Liver (tissue), 9 donors: ENCODE results near the gene CDK10. TPM values are rescaled to one million over a fixed set of nuclear protein-coding genes. Genes with fewer than 3 reads are reported as not detected.
"Not testable (repeated sequence)": the region's sequence is repeated elsewhere in the genome, so short reads cannot be mapped to it uniquely, and the experiment has no call there.

ENCODE experiments used
- DNase-seq: peaks from one replicate; pipeline ENCODE4 v3.0.0-alpha.2; 2017; ENCODE audit warnings: low spot score
- H3K27ac ChIP-seq, 2 donors: one replicate each; pipeline ENCODE4 v1.7.0; 2013; ENCODE audit warnings: inconsistent platforms in 2 of 2, low read length in 2 of 2, control low read depth in 1 of 2, low read depth in 1 of 2, mild to moderate bottlenecking in 1 of 2
- H3K27me3 ChIP-seq, 4 donors: one replicate each; pipeline versions ENCODE4 v1.6.1 to v1.7.0; 2013; ENCODE audit warnings: low read length in 3 of 4, inconsistent platforms in 1 of 4, mild to moderate bottlenecking in 1 of 4, moderate library complexity in 1 of 4; ENCODE audit not compliant: control insufficient read depth in 4 of 4, insufficient read depth in 4 of 4
- H3K36me3 ChIP-seq, 4 donors: one replicate each; pipeline versions ENCODE4 v1.6.1 to v1.7.0; 2013; ENCODE audit warnings: low read length in 3 of 4, mild to moderate bottlenecking in 3 of 4, low read depth in 1 of 4, moderate library complexity in 1 of 4; ENCODE audit not compliant: control insufficient read depth in 4 of 4, insufficient read depth in 3 of 4
- H3K4me1 ChIP-seq, 4 donors: one replicate each; pipeline versions ENCODE4 v1.6.1 to v1.7.0; 2013; ENCODE audit warnings: low read length in 3 of 4, mild to moderate bottlenecking in 3 of 4, moderate library complexity in 1 of 4; ENCODE audit not compliant: control insufficient read depth in 4 of 4, insufficient read depth in 4 of 4
- H3K4me3 ChIP-seq, 3 donors: one replicate each; pipeline versions ENCODE4 v1.6.1 to v1.7.0; 2013; ENCODE audit warnings: low read length in 3 of 3, control low read depth in 1 of 3, low read depth in 1 of 3, mild to moderate bottlenecking in 1 of 3
- H3K9ac ChIP-seq, 2 donors: one replicate each; pipeline ENCODE4 v1.7.0; 2013; ENCODE audit warnings: low read length in 2 of 2, mild to moderate bottlenecking in 2 of 2, moderate library complexity in 2 of 2, control low read depth in 1 of 2, low read depth in 1 of 2
- H3K9me3 ChIP-seq, 4 donors: one replicate each; pipeline versions ENCODE4 v1.6.1 to v1.7.0; 2013; ENCODE audit warnings: low read length in 3 of 4; ENCODE audit not compliant: control insufficient read depth in 4 of 4
- ATF3 ChIP-seq: IDR thresholded peaks from 2 replicates; pipeline ENCODE4 v1.6.1; 2016; ENCODE audit warnings: antibody characterized with exemption
- CTCF ChIP-seq: fragments of 150-350 bp; IDR thresholded peaks from 2 replicates; pipeline ENCODE4 v1.5.1; 2017; ENCODE audit warnings: improper control_type of control experiment, low read depth, low read length; ENCODE audit not compliant: missing input control
- EGR1 ChIP-seq, 2 donors: IDR thresholded peaks; 2 replicates each; pipeline ENCODE4 v1.6.1; 2016 to 2018; ENCODE audit warnings: antibody characterized with exemption in 2 of 2, low read depth in 2 of 2
- FOXA1 ChIP-seq: IDR thresholded peaks from 2 replicates; pipeline ENCODE4 v1.6.1; 2016; ENCODE audit warnings: antibody characterized with exemption
- FOXA2 ChIP-seq: IDR thresholded peaks from 2 replicates; pipeline ENCODE4 v1.6.1; 2016; ENCODE audit warnings: antibody characterized with exemption
- GABPA ChIP-seq, 2 donors: IDR thresholded peaks in 1 of 2; conservative IDR thresholded peaks in 1 of 2; 2 replicates each; pipeline ENCODE4 v1.6.1; 2016; ENCODE audit warnings: antibody characterized with exemption in 2 of 2, mild to moderate bottlenecking in 1 of 2, moderate library complexity in 1 of 2
- HNF4A ChIP-seq, 2 donors: conservative IDR thresholded peaks; 2 replicates each; pipeline ENCODE4 v1.6.1; 2016; ENCODE audit warnings: antibody characterized with exemption in 2 of 2, mild to moderate bottlenecking in 2 of 2
- HNF4G ChIP-seq: IDR thresholded peaks from 2 replicates; pipeline ENCODE4 v1.6.1; 2016; ENCODE audit warnings: antibody characterized with exemption
- MAX ChIP-seq: IDR thresholded peaks from 2 replicates; pipeline ENCODE4 v1.6.1; 2016; ENCODE audit warnings: antibody characterized with exemption
- RAD21 ChIP-seq, 2 donors: IDR thresholded peaks; 2 replicates each; pipeline ENCODE4 v1.6.1; 2016; ENCODE audit warnings: antibody characterized with exemption in 2 of 2, mild to moderate bottlenecking in 2 of 2
- REST ChIP-seq: IDR thresholded peaks from 2 replicates; pipeline ENCODE4 v1.6.1; 2016; ENCODE audit warnings: antibody characterized with exemption, mild to moderate bottlenecking
- RXRA ChIP-seq, 2 donors: IDR thresholded peaks; 2 replicates each; pipeline ENCODE4 v1.6.1; 2017 to 2018; ENCODE audit warnings: antibody characterized with exemption in 2 of 2, mild to moderate bottlenecking in 1 of 2
- SP1 ChIP-seq: IDR thresholded peaks from 2 replicates; pipeline ENCODE4 v1.6.1; 2018; ENCODE audit warnings: antibody characterized with exemption, mild to moderate bottlenecking
- TAF1 ChIP-seq: conservative IDR thresholded peaks from 2 replicates; pipeline ENCODE4 v1.6.1; 2016; ENCODE audit warnings: antibody characterized with exemption, mild to moderate bottlenecking
- YY1 ChIP-seq: IDR thresholded peaks from 2 replicates; pipeline ENCODE4 v1.6.1; 2016; ENCODE audit warnings: antibody characterized with exemption, mild to moderate bottlenecking
- WGBS: extraction: QIAGEN DNeasy Blood & Tissue Kit; methylation state at CpG from one replicate; pipeline ENCODE4 v1.1.7; 2013; 5-methylcytosine and 5-hydroxymethylcytosine counted together
- polyA plus RNA-seq, 2 donors: library from polyadenylated mRNA; stranded (reverse) in 1 of 2; unstranded in 1 of 2; fragments of 200-250 nt in 1 of 2; fragments of >200 nt in 1 of 2; fragmentation: Nextera tagmentation in 1 of 2; extraction: Ambion mirVana in 1 of 2; gene quantifications; one replicate each; pipeline versions ENCODE4 v1.2.1 to v1.2.3, GENCODE V29; 2013 to 2015
- total RNA-seq, 2 donors: library from RNA; depleted of rRNA; stranded (reverse); fragments of >200 nt; gene quantifications; one replicate each; pipeline ENCODE4 v1.2.3, GENCODE V29; 2014
- donor health status: healthy.
- donor health status: healthy.
- donor health status: healthy.
- donor health status: healthy.
- donor health status: healthy.

Gene CDK10
- total and polyA plus RNA-seq, 4 donors: 25.1 to 81.2 (median 56.0) TPM

GRCh38 chr16:89697616-89698331, 11.3 kb downstream of the CDK10 start:
- no peaks in the 10 kb centered on the region for H3K9me3 ChIP-seq
- H3K4me3 ChIP-seq: no peak overlapping the region
- 93% methylated on average over 32 of the region's 32 CpGs for WGBS
- no peak overlapping the region for H3K27ac ChIP-seq
- peaks cover 5 to 25% (median 15%) of the 10 kb centered on the region in 4 donors for H3K36me3 ChIP-seq
- peaks cover 8 to 28% (median 16%) of the 10 kb centered on the region in 4 donors for H3K4me1 ChIP-seq
- DNase-seq: no peak
- no peak overlapping the region for H3K9ac ChIP-seq
- no peaks in the 10 kb centered on the region for H3K27me3 ChIP-seq
- TF ChIP-seq FOXA2 (no peak), YY1 (no peak), HNF4A (conservative IDR thresholded peaks at IDR 0.05) (no peak), ATF3 (no peak), HNF4G (no peak), GABPA (IDR thresholded peaks at IDR 0.05 in 1 of 2, conservative IDR thresholded peaks at IDR 0.05 in 1 of 2) (no peak), RXRA (IDR thresholded peaks at IDR 0.05) (no peak), FOXA1 (no peak), EGR1 (IDR thresholded peaks at IDR 0.05; ENCODE audit: low read depth in 2 of 2) (no peak), CTCF (no peak), RAD21 (IDR thresholded peaks at IDR 0.05) (no peak), REST (no peak), MAX (no peak), SP1 (no peak), TAF1 (no peak)

- H3K4me1 ChIP-seq: peaks cover 8 to 28% (median 16%) of the 10 kb centered on the region in 4 donors
- H3K27ac ChIP-seq, H3K27me3 ChIP-seq, H3K9me3 ChIP-seq, DNase-seq, H3K4me3 ChIP-seq, H3K9ac ChIP-seq: not testable (repeated sequence)
- WGBS: 94% methylated on average over 14 of the region's 14 CpGs
- H3K36me3 ChIP-seq: peaks cover 3 to 24% (median 10%) of the 10 kb centered on the region in 4 donors
These were observed 12.2 kb downstream of the CDK10 start for GRCh38 chr16:89698717-89699116.
